ENCODE results near the gene CDH15.

Gene CDH15

DNA sequence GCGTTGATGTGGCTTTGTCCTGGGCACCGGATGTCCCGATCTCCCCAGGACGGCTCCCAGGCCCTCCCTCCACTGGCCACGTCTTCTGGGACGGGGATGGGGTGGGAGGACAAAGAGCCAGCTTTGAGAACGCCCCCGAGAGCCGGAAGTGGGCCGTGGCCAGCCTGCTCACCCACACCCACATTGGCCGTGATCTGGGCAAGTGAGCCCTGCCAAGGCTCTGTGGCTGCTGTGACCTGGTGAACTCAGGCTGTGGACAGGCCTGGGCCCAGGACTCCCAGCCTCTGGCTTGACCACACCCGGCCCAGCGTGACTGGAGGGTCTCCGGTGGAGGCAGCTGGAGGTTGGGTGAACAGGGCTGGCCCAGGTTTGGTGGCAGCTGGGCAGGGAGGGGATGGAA lies 3.3 kb downstream of the CDH15 start:
- H3K79me2 ChIP-seq (ENCODE audit: insufficient read depth, low read length) = no peaks in the 10 kb centered on the region
- H3K9ac ChIP-seq (ENCODE audit: low read length) = no peak overlapping the region
- H4K20me1 ChIP-seq (ENCODE audit: insufficient read depth, low read length) = no peaks in the 10 kb centered on the region
- H3K9me3 ChIP-seq (ENCODE audit: low read length) = no peaks in the 10 kb centered on the region
- no peaks in the 10 kb centered on the region for H3F3A ChIP-seq (ENCODE audit: insufficient read depth, low read length)
- H3K9me2 ChIP-seq (ENCODE audit: low read depth, low read length) = no peaks in the 10 kb centered on the region
- no peaks in the 10 kb centered on the region for H3K36me3 ChIP-seq (ENCODE audit: insufficient read depth, low read length)
- peaks cover 15% of the 10 kb centered on the region for H3K4me1 ChIP-seq (ENCODE audit: insufficient read depth, low read length, severe bottlenecking)
- H3K27me3 ChIP-seq (ENCODE audit: insufficient read depth, low read length) = peaks cover 2% of the 10 kb centered on the region; the same call in 1 of the 2 replicates
- no peak overlapping the region for H3K4me2 ChIP-seq (ENCODE audit: low read length)
- TF ChIP-seq EZH2 (IDR thresholded peaks at IDR 0.05; ENCODE audit: borderline replicate concordance, low read length) = no peak
- TF ChIP-seq, protein P1, sequence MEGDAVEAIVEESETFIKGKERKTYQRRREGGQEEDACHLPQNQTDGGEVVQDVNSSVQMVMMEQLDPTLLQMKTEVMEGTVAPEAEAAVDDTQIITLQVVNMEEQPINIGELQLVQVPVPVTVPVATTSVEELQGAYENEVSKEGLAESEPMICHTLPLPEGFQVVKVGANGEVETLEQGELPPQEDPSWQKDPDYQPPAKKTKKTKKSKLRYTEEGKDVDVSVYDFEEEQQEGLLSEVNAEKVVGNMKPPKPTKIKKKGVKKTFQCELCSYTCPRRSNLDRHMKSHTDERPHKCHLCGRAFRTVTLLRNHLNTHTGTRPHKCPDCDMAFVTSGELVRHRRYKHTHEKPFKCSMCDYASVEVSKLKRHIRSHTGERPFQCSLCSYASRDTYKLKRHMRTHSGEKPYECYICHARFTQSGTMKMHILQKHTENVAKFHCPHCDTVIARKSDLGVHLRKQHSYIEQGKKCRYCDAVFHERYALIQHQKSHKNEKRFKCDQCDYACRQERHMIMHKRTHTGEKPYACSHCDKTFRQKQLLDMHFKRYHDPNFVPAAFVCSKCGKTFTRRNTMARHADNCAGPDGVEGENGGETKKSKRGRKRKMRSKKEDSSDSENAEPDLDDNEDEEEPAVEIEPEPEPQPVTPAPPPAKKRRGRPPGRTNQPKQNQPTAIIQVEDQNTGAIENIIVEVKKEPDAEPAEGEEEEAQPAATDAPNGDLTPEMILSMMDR (IDR thresholded peaks at IDR 0.05; ENCODE audit: low read length) = no peak
- no peak overlapping the region for H2AFZ ChIP-seq (ENCODE audit: low read length)
- H3K4me3 ChIP-seq (ENCODE audit: low read depth, low read length, poor library complexity, severe bottlenecking) = no peak overlapping the region
- H3K27ac ChIP-seq (ENCODE audit: low read depth, low read length, poor library complexity, severe bottlenecking) = no peak overlapping the region

DNA sequence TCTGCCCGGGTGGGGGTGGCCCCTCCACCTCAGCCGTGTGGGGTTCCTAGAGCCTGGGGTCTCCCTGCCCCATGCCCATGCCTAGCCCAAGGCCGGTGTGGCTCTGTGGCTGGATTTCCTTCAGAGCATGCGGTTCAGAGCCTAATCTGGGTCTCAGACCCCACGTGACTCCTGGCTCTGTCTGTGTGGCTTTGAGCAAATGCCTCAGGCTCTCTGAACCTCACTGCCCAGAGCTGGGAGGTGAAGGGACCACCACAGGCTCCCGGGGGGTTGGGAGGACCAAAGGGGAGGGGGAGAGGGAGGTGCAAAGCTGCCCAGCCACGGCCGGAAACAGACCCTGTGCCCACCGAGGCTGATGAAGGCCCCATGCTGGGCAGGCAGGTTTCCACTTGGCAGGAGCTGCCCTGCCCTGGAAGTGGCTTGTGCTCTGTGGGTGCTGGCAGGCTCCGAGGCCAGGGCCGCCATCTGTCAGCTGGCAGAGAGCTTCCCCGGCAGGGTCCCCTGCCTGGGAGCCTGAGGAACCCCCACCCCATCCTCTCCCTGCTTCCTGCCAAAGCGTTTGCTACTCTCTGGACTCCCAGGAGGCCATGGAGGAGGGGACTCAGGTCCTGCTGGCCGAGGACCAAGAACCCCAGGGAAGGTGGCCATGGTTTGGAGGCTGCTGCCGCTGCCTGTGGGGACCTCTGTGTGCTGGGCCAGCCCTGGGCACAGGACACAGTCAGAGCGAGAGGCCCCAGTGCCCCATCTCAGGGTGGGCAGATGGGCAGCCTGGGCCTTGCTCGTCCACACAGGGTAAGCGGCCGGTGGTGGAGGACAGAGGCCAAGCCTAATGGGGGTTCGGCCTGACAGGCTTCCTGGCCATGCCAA lies 4.0 kb downstream of the CDH15 start:
- Histone ChIP-seq H3K4me3 (ENCODE audit: low read depth, low read length, poor library complexity, severe bottlenecking) (no peak overlapping the region), H3K9me2 (ENCODE audit: low read depth, low read length) (no peaks in the 10 kb centered on the region), H3K4me1 (ENCODE audit: insufficient read depth, low read length, severe bottlenecking) (peaks cover 10% of the 10 kb centered on the region), H4K20me1 (ENCODE audit: insufficient read depth, low read length) (no peaks in the 10 kb centered on the region), H3K27ac (ENCODE audit: low read depth, low read length, poor library complexity, severe bottlenecking) (no peak overlapping the region), H3K27me3 (ENCODE audit: insufficient read depth, low read length) (no peaks in the 10 kb centered on the region; the same call in 1 of the 2 replicates), H3K9ac (ENCODE audit: low read length) (no peak overlapping the region), H3F3A (ENCODE audit: insufficient read depth, low read length) (no peaks in the 10 kb centered on the region), H3K79me2 (ENCODE audit: insufficient read depth, low read length) (no peaks in the 10 kb centered on the region), H2AFZ (ENCODE audit: low read length) (no peak overlapping the region), H3K9me3 (ENCODE audit: low read length) (no peaks in the 10 kb centered on the region), H3K4me2 (ENCODE audit: low read length) (no peak overlapping the region), H3K36me3 (ENCODE audit: insufficient read depth, low read length) (no peaks in the 10 kb centered on the region)
- no peak for TF ChIP-seq EZH2 (IDR thresholded peaks at IDR 0.05; ENCODE audit: borderline replicate concordance, low read length)
- TF ChIP-seq, protein P1 (IDR thresholded peaks at IDR 0.05; ENCODE audit: low read length) = no peak

DNA sequence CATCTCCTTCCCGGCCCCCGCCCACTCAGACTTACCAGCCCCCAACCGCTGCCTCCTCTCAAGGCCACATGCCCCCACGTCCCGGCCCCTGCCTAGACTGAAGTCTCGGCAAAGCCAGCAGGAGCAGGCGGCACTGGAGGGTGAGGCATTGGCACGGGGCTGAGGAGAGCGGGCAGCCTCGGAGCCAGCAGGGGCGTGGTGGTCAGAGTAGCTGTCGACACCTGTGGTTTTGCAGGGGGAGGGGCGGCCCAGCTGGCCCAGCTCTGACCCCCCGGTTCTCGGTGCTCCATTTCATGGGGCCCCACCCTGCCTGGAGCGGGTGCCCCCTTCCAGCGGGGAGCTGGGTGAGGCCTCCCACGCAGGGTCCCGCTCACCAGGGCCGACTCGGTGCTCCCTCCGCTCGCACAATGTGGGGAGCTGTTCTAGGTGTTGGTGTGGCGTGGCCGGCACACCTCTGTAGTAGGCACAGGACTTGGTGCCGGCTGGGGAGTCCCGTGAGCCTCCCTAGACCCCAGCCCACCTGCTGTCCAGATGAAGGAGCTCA lies 4.7 kb downstream of the CDH15 start:
- Histone ChIP-seq H4K20me1 (ENCODE audit: insufficient read depth, low read length) (no peaks in the 10 kb centered on the region), H3K36me3 (ENCODE audit: insufficient read depth, low read length) (no peaks in the 10 kb centered on the region), H3K27me3 (ENCODE audit: insufficient read depth, low read length) (no peaks in the 10 kb centered on the region; the same call in 1 of the 2 replicates), H3K9ac (ENCODE audit: low read length) (no peak overlapping the region), H3K4me3 (ENCODE audit: low read depth, low read length, poor library complexity, severe bottlenecking) (no peak overlapping the region), H3K4me2 (ENCODE audit: low read length) (no peak overlapping the region), H3K9me3 (ENCODE audit: low read length) (no peaks in the 10 kb centered on the region), H3K27ac (ENCODE audit: low read depth, low read length, poor library complexity, severe bottlenecking) (no peak overlapping the region), H3K79me2 (ENCODE audit: insufficient read depth, low read length) (no peaks in the 10 kb centered on the region), H3K4me1 (ENCODE audit: insufficient read depth, low read length, severe bottlenecking) (peaks cover 4% of the 10 kb centered on the region), H3F3A (ENCODE audit: insufficient read depth, low read length) (no peaks in the 10 kb centered on the region), H3K9me2 (ENCODE audit: low read depth, low read length) (no peaks in the 10 kb centered on the region), H2AFZ (ENCODE audit: low read length) (no peak overlapping the region)
- TF ChIP-seq, protein P1 (IDR thresholded peaks at IDR 0.05; ENCODE audit: low read length) = no peak
- TF ChIP-seq EZH2 (IDR thresholded peaks at IDR 0.05; ENCODE audit: borderline replicate concordance, low read length) = no peak

Measured in OCI-LY1 (cell line).